GM19023 (cell line): ENCODE data around the gene EPM2AIP1.
"Not testable (repeated sequence)": the region's sequence is repeated elsewhere in the genome, so short reads cannot be mapped to it uniquely, and the experiment has no call there.

ENCODE experiments used
- ATAC-seq: cut with Tn5 transposase; IDR thresholded peaks from one replicate; pipeline ENCODE4 v1.9.1; 2021; ENCODE audit warnings: mild to moderate bottlenecking, moderate library complexity; ENCODE audit not compliant: unreplicated experiment

The EPM2AIP1 gene

DNA sequence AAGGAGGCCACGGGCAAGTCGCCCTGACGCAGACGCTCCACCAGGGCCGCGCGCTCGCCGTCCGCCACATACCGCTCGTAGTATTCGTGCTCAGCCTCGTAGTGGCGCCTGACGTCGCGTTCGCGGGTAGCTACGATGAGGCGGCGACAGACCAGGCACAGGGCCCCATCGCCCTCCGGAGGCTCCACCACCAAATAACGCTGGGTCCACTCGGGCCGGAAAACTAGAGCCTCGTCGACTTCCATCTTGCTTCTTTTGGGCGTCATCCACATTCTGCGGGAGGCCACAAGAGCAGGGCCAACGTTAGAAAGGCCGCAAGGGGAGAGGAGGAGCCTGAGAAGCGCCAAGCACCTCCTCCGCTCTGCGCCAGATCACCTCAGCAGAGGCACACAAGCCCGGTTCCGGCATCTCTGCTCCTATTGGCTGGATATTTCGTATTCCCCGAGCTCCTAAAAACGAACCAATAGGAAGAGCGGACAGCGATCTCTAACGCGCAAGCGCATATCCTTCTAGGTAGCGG lies at the start of gene EPM2AIP1:
TSS of gene EPM2AIP1 (minus strand) at position 326 of the 520 bp plus-strand sequence. CDS start at position 272, 54 bp downstream.
- ATAC-seq = peak; percentile 84

DNA sequence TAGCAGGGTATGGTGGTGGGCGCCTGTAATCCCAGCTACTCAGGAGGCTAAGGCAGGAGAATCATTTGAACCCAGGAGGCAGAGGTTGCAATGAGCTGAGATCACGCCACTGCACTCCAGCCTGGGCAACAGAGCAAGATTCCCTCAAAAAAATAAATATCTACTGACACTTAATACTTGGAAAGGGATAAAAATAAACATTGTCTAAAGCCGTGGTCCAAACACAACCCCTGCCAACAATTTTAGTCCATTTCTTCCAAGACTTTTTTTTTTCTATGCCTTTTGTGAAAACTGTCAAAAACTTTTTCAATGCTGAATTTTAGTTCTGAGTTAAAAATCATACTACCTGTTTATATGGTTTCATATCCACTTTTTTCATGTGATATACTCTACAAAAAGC lies 49.8 kb upstream of the EPM2AIP1 start:
- ATAC-seq = not testable (repeated sequence)

DNA sequence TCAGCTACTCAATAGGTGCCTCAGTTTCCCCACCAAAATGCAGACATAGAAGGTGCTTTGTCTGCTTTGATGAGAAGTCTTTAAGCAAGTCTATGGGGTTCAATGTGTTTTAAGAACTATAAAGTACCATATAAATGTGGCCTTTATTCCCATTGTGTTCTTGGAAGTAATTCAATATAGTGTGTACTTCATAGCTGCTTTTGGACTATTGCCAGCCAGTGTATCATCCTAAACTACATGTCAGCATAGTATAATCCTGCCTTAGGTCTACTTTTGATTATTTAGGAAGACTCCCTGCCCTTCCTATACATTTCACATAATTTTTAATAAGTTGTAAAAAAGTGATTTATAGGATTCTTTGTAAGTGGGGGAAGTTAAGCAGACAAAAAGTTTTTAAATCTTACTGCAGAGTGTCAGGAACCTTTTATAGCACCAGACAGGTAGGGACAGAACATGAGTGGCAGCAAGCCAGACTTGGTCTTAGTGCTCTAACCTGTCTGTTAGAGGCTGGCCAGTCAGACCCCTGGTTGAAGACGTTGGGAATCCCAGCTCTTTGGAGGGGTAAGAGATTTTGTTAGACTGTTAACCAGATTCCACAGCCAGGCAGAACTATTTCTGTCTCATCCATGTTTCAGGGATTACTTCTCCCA lies 48.7 kb upstream of the EPM2AIP1 start:
- ATAC-seq = no peak

DNA sequence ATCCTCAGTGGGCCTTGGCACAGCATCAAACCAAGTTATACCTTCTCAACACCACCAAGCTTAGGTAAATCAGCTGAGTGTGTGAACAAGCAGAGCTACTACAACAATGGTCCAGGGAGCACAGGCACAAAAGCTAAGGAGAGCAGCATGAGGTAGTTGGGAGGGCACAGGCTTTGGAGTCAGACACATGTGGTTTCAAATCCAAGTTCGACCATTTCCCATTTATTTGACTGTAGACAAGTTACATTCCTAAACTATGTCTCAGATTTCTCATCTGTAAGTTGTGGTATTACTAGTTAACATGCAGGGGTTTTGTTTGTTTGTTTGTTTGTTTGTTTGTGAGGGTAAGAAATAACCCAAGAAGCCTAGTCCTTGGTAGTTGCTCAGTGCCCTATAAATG lies 47.3 kb upstream of the EPM2AIP1 start:
- no peak for ATAC-seq

DNA sequence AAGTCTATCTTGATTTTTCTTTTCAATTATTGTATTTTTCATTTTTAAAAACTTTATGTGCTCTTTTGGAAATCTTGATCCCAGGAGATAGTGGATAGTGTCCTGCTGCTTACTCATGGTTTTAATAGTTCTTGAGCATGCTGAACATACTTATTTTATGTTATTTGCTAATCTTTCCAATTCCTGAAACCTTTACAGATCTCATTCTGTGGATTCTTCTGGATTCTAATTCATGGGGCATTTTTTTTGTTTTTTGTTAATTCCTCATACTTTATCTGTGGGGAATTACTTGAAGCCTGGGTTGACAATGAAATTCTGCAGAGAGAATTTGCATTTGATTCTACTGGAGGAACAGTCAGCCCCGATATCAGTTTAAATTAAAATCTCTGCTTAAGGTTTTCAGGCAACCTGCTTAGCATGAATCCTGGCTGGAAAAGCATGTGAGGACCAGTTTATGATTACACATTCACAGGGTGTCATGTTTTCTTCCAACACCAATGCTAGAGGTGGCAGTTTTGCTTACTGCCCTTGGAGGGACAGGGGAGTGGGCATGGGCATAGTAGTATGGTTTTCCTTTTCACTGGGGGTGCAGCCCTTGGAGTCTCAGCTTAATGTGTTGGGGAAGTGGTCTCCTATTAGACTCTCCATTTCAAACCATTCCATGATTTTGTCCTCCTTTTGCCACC lies 46.4 kb upstream of the EPM2AIP1 start:
- no peak for ATAC-seq

DNA sequence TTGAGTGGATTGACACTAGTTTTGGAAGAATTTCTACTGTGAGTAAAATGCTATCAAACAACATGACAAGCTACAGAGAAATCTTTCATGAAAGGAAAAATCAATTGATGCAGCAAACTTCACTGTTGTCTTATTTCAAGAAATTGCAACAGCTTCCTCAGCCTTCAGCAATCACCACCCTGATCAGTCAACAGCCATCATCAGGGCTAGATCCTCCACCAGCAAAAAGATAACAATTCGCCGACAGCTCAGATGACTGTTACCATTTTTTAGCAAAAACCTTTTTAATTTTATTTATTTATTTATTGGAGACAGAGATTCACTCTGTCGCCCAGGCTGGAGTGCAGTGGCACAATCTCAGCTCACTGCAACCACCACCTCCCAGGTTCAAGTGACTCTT lies 44.4 kb upstream of the EPM2AIP1 start:
- no peak for ATAC-seq

DNA sequence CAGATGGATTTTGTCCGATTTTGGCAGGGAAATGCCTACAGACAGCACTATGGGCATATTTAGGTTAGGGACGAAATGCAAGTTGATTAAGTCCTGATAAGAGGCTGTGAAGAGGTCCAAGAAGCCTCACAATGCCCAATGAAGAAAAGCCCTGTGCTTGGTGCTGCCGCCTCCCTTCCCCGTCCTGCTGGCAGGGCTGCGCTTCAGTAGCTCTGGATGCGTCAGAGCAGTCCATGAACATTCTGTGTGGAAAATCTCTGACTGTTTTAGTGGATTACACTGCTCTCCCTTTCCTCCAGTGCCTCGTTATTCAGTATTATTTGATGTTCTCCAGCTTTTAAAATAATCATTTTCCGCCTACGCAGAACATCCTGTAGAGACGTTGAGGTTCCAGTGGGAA lies 40.0 kb upstream of the EPM2AIP1 start:
- no peak for ATAC-seq

DNA sequence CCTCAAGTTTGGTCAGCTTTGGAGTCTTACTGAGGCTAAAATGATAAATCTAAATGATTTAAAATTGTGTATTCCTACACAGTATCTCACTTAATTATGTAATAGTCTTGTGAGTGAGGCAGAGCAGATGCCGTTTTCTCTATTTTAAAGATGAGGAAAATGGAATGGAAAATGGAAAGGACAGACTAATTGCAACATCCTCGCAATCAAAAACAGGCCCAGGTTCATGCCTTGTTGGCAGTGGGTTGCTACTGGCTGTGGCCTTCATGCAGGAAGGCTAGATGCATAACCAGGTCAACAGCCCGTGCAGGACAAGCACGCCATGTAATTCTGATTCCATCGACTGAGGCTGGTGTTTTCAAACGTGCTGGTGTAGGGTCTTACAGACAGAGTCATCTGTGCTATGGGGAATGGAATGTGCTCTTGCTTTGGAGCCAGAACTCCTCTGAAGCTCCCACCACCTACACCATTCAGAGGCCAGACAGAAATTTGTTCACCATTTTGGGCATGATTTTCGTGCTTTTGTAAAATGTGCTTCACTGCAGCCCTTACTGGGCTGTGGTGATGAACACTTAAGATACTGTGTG lies 38.3 kb upstream of the EPM2AIP1 start:
- ATAC-seq = no peak

DNA sequence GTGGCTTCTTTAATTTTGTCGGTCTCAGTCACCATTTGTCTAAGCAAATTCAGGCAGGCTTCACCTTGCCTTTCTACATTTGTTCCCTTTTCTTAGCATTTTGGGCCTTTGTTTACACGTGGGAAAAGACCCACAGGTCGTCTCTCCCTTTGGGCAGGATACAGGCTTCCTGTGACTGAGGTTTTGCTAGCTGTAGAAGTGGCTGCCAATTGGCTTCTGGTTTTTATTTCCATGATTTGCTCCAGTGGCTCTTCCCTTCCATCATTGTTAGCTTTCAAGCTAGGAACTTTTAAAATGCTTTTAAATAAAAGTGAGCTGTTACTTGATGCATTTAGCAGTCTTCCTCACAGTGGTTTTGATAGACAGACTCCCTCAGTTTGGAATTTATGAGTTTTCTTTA lies 37.7 kb upstream of the EPM2AIP1 start:
- no peak for ATAC-seq

DNA sequence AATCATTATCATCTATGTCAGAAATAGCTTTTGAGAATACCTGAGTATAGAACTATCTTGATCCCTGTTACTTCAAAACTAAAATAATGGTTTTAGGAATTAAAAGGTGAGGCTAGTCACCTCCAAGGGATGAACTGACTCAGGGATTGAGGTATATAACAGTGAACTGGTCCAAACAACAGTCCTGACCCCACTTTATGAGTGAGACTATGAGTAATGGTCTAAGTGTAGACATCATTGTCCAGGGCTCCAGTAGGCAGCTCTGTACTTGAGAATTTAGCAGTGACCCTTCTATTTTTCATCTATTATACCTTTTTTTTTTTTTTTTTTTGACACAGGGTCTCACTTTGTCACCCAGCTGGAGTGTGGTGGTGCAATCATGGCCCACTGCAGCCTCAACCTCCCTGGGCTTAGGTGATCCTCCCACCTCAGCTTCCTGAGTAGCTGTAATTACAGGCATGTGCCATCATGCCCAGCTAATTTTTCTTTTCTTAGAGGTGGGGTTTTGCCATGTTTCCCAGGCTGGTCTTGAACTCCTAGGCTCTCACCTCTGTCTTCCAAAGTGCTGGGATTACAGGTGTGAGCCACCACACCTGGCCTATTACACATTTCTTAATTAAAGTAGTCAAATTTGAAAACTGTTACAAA lies 36.7 kb upstream of the EPM2AIP1 start:
- no peak for ATAC-seq

DNA sequence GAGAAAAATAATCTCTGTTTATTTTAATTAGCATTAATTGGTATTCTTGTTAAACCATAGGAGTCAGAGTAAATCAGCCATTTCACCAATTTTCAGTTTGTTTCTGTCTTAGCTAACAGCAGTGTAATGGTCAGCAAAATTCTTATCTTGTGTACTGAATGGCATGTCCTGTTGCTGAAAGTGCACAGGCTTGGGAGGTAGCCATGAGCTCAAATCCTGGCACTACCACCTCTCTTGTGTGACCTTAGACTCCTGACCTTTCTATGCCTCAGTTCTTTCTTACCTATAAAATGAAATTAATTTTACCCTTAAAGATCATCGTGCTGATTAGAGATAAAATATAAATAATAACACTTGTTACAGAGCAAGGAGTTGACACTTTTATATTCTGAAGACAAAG lies 36.2 kb upstream of the EPM2AIP1 start:
- no peak for ATAC-seq

DNA sequence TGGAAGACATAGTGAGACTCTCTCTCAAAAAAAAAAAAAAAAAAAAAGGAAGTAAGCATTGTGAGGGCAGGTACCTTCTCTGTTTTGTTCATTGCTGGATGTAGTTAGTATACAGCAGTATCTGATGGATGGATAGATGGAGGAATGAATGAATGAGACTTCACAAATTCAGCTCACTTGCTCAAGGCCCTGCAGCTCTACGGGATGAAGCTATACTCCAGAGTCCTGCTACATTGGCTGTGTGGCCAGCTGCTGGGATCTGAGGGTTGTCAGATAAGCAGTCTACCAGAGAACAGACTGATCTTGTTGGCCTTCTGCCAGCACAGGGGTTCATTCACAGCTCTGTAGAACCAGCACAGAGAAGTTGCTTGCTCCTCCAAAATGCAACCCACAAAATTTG lies 35.4 kb upstream of the EPM2AIP1 start:
- ATAC-seq = no peak

DNA sequence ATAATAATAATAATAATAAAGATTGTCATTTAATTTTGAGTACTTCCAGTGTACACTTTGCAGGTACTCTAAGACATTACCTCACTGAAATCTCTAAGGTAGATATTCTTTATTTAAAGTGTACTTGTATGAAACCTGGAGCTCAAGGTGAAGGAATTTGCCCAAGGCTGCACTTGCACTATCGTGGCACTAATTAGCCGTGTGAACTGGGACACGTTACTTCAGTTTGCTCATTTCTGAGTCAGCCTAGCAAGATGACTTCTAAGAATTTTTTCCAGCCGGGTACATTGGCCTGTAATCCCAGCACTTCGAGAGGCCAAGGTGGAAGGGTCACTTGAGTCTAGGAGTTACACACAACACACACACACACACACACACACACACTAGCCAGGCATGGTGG lies 33.9 kb upstream of the EPM2AIP1 start:
- ATAC-seq = no peak

DNA sequence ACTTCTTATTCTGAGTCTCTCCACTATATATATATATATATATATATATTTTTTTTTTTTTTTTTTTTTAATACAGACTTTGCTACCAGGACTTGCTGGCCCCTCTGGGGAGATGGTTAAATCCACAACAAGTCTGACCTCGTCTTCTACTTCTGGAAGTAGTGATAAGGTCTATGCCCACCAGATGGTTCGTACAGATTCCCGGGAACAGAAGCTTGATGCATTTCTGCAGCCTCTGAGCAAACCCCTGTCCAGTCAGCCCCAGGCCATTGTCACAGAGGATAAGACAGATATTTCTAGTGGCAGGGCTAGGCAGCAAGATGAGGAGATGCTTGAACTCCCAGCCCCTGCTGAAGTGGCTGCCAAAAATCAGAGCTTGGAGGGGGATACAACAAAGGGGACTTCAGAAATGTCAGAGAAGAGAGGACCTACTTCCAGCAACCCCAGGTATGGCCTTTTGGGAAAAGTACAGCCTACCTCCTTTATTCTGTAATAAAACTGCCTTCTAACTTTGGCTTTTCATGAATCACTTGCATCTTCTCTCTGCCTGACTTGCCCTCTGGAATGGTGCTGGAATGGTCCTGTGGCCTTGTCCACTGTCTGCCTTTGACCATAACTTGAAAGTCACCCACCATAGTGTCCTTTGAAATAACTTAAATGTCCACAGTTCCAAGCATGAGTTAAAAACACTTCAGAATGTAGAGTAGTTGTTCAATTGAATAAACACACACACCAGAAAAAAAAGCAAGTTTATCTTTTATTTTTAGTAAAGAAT lies 32.8 kb upstream of the EPM2AIP1 start:
- ATAC-seq = no peak

DNA sequence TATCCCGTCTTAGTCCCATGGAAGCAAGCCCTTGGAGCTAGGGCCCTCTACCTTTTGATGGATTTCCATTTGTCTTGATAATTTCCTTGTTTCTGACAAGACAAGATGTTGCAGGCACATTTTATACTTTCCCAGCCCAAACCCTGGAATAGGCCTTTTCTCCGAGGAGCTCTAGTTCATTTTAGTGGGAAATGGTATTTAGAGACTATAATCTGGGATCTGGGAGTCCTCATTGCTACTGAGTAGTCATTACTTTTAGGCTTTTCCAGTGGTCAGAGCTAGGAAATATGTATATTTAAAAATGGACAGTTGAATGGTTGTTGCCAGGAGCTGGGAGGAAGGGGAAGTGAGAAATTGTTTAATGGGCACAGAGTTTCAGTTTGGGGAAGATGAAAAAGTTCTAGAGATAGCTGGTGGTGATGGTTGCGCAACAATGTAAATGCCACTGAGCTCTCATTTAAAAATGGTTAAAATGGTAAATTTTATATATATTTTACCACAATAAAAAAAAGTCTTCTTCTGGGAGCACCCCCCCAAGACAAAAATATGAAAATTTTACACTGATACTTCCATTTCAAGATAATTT lies 32.0 kb upstream of the EPM2AIP1 start:
- no peak for ATAC-seq

DNA sequence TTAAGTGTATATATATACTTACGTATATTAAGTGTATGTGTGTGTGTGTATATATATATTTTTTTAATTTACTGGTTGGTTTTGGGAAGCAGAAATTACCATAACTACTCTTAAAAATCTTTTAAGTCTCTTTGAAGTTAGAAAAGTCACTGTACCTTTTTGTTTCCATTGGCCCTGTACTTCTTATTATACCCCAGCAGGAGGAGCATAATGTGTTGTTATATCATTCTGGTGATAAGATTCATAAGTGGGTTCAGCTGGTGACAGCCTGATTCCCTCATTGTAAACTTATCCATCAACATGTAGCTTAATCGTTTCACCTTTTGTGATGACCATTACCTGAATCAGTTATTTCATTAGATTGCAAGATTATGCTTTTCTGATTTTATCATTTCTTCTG lies 31.2 kb upstream of the EPM2AIP1 start:
- no peak for ATAC-seq

DNA sequence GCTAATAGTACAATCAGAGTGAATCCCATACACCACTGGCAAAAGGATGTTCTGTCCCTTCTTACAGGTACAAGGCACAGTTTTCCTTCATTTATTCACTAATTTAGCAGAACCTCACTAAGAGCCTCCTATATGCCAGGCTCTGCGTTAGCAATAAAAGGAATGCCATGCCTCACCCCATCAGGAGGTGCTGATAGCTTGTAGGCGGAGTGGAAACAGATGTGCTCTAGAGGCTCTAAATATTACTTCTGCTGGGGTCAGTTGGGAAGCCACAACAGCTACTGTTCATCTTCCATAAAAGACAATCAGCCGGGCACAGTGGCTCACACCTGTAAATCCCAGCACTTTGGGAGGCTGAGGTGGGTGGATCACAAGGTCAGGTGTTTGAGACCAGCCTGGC lies 24.8 kb upstream of the EPM2AIP1 start:
- ATAC-seq = no peak

DNA sequence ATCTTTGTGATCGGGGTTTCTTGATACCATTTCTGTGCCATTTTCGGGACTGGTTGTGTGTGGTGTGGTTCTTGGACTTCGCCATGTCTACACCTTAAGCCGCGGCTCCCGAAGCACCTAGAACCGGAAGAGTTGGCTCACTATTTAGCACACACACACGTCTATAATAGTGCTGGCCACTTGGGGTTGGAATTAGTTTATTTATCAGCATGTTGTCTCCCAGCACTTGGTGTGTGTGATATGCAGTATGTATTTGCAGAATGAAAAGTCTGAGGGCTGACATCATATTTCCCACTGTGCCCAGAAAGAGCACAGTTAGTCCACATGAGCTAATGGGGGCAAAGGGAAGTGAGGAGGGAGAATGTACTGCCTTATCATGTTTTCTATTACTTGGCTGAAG lies 24.0 kb upstream of the EPM2AIP1 start:
- ATAC-seq = no peak

DNA sequence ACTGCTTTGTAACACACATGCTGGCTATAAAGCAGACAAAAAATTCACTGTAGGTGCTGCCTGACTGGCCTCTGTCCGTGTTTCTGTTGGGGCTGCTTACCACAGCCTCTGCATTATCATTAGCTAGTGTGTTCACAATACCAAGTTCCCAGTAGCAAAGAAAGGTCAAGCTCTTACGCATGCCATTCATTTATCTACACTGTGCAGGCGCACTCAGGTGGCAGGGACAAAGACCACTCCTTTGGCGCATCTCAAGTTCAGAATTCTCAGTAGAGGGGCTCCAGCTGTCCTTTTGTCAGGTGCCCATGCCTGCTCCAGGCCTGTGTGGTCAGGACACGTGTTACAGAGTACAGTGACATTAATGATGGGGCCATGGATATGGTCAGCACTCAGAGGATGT lies 22.7 kb upstream of the EPM2AIP1 start:
- no peak for ATAC-seq

DNA sequence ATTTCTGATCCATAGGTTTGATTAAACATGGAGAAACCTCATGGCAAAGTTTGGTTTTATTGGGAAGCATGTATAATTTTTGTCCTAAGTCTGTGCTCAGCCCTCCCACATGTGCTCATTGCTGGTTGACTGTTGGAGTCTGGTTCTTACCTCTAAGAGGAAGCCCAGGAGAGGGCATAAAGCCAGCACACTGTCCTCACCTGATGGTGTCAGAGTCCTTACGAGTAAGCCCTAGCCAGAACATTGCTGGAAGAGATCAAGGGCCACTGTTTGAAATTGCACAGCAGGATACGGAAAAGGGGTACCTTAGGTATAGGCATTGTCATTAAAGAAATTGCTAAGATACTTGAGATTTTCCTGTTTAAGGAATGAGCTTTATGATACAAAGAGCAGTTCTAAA lies 21.7 kb upstream of the EPM2AIP1 start:
- no peak for ATAC-seq
